Vagina (tissue), 2 donors: ENCODE measurements around the gene RBFOX1.

Source experiments
- CTCF ChIP-seq, 3 experiments: fragments of 450-650 bp in 2 of 3; fragments of 200-600 bp in 1 of 3; sonication (generic) in 1 of 3; IDR thresholded peaks; one replicate each; pipeline ENCODE4 v1.5.1; 2017 to 2019; ENCODE audit warnings: antibody characterized with exemption in 3 of 3, mild to moderate bottlenecking in 2 of 3, moderate library complexity in 2 of 3
- POLR2A ChIP-seq, 2 donors: fragments of 450-650 bp; IDR thresholded peaks; one replicate each; pipeline ENCODE4 v1.6.1; 2017; ENCODE audit warnings: antibody characterized with exemption in 2 of 2, mild to moderate bottlenecking in 2 of 2, moderate library complexity in 2 of 2

DNA sequence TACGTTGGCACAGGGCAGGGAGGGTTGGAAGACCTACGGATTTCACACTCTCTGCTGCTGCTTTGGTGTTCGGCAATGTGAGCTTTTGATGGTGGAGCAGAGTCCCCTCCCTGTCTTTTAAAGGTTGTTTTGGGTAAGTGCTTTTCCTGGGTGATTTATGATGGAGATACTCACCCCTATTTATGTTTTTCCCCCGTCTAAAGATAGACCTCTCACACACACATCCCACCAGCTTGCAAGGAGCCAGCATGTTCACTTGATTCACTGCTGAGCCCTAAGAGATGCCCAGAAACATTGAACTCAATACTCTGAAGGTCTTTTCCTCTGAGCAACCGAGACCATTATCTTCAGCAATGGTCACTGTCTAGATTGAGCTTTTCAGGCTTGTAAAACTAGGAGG lies 8.3 kb downstream of the RBFOX1 start:
- TF ChIP-seq CTCF (IDR thresholded peaks at IDR 0.05) (no peak), POLR2A (IDR thresholded peaks at IDR 0.05) (no peak)
